ENCODE measurements around the gene PEX14. TPM values are rescaled to one million over a fixed set of nuclear protein-coding genes. Genes with fewer than 3 reads are reported as not detected.

PEX14 gene
- total RNA-seq, 2 donors from 2014 or later, result 19.7 to 21.5 TPM

DNA sequence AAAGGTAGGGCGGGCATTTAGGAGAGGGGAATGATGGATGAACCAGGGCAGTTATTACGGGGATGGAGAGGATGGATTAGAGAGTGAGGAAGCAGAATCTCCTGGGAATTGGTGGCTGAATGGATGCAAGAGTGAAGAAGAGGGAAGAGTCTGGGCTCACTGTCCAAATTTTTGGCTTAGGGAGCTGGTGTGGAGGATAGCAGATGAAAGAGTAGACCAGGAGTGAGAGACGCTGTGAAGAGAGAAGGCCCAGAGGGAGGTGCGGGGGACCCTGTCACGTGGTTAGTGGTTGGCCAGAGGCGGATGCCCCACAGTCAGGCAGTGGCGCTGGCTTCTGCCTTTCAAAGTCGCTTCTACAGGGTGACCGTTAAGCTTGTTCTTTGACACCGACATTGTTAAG is 78.4 kb downstream of the PEX14 start:
- intact Hi-C loops (cut with DNase I, micrococcal nuclease), result no loop called here
- DNase-seq (no peak), ATAC-seq (no peak)

DNA sequence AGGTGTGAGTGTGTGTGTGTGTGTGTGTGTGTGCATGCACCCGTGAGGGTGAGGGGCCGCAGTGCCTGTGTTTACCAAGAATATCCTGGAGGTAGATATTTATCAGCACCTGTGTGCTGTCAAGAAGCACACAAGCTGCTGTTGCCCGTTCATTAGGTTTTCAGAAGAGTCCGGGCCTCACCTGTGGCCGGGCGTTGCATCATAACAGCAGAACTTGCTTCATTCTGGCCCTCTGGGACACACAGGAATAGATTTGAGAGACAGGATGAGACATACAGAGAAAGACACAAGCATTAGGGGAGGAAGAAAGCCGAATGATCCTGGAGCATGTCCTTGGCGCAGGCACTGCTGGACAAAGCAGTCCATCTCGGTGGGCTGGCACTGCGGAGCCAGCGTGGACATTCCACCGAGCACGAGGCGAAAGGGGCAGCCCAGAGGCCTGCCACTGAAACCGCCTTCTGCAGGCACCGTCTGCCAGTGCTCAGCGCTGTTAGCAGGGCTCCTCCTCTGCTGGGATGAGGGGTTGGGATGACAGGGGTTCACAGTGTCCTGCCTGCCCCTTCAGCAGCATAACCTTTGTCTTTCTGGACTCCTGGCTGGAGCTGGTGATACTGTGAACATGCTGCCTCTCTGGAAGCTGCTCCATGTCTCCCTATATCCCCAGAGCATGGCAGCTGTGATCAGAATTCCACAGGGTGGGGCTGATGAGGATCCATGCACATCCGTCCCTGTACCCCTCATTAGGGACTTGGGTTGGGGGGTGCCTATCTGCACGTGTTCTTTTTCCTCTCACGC is 81.1 kb downstream of the PEX14 start:
- intact Hi-C loops (cut with DNase I, micrococcal nuclease), result no loop called here
- ATAC-seq, result no peak
- DNase-seq, result no peak

DNA sequence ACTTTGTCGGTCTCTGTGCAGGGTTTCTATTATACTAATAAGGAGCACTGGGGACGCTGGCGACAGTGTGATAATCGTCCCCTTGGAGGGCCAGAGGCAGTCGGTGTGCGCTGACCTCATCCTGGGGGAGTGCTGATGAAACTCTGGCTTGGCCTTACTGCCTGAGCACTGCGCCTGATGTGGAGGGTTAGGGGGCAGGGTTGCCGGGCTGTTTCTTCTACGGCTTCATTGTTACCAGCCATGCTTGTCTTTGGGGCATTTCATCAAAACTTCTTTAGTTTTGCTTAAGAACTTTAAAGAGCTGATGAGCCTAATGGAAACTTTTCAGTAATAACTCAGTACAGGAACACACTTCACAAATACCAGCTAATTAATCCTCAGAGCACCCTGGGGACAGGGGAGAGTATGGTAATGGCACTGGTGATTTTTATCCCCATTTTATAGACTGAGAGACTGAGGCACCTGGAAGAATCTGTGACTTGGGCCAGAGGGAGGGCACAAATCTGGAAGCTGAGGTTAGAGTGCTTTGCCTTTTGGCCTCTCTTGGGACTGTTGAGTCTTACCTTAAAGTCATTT is 81.8 kb downstream of the PEX14 start:
- no peak for DNase-seq
- intact Hi-C loops (cut with DNase I, micrococcal nuclease), result no loop called here
- no peak for ATAC-seq

DNA sequence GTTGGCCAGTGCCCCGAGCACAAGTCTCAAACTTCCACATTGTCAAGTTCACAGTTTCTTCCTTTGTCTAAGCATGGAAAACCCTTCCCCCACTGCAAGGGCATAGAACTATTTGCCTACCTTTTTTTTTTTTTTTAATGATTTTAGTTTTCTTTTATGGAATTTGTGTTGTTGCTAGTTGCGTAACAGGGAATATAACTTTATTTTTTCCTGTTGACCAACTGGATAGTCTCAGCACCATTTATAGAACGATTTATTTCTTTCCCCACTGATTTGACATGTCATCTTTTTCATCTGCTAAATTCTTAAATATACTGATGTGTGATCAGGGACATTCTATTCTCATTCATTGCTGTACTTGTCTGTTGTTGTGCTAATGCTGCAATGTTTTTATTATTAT is 83.0 kb downstream of the PEX14 start:
- intact Hi-C loops (cut with DNase I, micrococcal nuclease), result no loop called here
- no peak for ATAC-seq
- DNase-seq, result no peak

DNA sequence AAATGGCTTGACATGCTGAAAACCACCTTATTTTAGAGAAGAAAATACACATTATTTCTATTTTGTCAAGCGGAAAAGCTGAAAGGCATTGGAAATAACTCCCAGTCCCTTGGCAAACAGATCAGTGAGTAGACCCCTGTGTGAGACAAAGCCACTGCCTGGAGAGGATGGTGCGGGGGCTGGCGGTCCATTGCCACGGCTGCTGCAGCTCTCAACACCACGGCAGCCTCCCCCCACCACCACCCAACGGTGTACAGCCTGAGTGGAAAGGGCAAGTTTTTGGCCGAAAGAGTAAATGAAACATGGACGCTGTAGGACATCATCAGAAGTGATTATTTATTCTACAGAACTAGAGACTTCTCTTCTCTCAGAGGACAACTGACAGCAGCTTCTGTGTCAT is 84.6 kb downstream of the PEX14 start:
- DNase-seq, result no peak
- intact Hi-C loops (cut with DNase I, micrococcal nuclease), result no loop called here
- no peak for ATAC-seq

DNA sequence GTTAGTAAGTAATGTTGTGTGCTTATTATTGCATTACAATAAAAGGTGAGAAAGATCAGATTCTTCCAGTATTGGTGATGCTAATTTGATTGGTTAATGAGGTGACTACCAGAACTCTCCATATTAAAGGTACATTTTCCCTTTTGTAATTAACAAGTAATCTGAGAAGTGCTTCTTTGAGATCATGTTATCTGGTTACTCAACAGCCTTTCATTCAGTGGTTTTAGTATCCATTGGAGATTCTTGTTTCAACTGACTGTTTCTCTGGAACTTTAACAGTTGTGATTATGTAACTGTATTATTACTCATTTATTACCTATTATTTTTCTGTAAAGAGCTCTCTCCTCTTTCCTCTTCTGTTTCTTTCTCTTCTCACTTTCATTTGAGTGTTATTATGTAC is 86.7 kb downstream of the PEX14 start:
- ATAC-seq, result no peak
- DNase-seq, result no peak
- intact Hi-C loops (cut with DNase I, micrococcal nuclease), result no loop called here

DNA sequence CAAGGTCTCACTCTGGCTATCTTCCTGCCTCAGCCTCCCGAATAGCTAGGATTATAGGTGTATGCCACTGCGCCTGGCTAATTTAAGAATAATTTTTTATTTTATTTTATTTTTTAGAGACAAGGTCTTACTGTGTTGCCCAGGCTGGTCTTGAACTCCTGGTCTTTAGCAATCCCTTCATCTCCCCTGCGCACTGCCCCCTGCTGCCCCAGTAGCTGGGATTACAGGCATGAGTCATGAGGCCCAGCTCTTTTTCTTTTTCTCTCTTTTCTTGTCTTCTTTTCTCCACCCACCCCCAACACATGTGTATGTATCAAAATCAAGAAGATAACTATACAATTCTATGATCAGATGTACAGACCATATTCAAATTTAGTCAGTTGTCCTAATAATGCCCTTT is 87.2 kb downstream of the PEX14 start:
- intact Hi-C loops (cut with DNase I, micrococcal nuclease), result no loop called here
- DNase-seq, result no peak
- ATAC-seq, result no peak

DNA sequence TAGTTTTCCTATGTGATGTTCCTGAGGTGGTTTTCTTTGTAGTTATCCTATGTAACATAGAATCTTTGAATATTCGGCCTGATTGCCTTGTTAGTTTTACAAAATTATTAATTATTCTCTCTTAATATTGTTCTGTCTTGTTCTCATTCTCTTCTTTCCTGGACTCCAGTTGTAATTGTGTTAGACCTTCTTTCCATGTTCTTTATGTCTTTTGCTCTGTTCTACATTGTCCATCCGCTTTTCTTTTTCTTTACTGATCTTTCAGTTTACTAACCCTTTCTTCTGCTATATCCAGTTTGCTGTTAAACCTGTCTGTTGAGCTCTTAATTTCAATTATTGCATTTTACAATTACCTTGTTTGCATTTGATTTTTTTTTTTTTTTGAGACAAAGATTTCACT is 89.3 kb downstream of the PEX14 start:
- intact Hi-C loops (cut with DNase I, micrococcal nuclease), result no loop called here
- DNase-seq (no peak), ATAC-seq (no peak)

DNA sequence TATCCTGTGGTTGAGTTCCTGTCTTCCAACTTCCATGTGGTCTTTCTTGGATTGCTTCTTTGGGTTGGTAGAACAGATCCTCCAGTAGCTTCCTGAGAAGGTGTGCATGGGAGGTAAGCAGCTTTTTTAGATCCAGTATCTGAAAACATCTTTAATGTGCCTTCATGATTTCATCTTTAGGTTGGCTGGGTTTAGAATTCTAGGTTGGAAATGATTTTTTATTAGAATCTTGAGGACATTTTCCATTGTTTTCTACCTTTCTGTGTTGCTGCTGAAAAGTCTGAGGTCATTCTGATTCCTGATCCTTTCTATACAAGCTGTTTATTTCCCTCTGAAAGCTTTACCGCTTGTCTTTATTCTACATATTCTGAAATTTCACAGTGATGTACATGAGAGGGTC is 94.8 kb downstream of the PEX14 start:
- intact Hi-C loops (cut with DNase I, micrococcal nuclease), result no loop called here
- DNase-seq (no peak), ATAC-seq (no peak)

DNA sequence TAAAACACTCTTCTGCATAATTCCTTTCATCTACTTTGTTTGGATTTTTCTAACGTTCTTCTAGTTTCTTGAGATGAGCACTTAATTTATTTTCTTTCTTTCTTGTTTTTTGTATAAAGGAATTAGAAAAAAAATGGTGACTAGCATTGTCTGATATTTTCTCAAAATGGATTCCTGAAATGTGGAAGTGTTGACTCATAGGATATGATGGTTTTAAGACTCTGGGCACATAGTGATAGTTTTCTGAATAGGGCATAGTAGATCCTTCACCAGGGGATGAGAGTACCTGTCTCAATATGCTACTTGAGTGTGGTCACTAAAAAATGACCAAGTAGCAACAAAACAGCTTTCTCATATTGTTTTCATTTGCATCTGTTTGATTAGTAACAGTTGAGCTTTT is 100.9 kb downstream of the PEX14 start:
- DNase-seq (no peak), ATAC-seq (no peak)
- intact Hi-C loops (cut with DNase I, micrococcal nuclease), result no loop called here

DNA sequence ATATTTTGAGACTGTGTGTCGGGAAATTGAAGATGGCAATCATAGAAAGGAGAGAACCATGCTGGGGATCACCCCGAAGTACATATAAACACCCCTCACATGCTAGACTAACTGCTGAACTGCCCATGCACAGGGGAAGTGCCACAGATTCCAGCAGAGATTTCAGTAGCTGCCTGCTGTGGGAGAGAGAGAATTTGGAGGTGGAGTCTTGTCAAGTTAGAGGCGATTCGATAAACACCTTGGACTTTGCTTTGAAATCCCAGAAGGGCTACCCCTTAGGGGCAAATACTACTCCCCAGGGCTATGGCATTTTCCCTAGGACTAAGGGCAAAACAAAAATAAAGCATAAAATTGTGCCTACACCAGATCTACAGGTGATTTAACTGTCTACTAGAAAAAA is 103.3 kb downstream of the PEX14 start:
- DNase-seq (no peak), ATAC-seq (peak; percentile 53)
- intact Hi-C loops (cut with DNase I, micrococcal nuclease), result no loop called here

DNA sequence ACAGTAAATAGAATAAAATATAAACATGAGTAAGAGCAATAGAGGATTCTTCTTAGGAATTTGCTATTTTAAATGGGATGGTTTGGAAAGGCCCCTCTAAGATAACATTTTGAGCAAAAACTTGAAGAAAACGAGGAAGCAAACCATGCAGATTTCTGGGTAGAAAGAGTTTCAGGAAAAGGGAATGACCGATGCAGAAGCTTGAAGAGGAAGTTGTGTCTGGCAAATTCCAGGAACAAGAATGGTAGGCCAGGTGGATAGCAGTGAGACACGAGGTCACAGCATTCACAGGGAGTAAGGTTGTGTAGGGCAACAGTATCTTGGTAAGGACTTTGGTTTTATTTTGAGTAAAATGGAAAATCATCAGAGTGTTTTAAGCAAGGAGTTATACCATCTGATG is 108.9 kb downstream of the PEX14 start:
- ATAC-seq (peak; percentile 26), DNase-seq (no peak)
- intact Hi-C loops (cut with DNase I, micrococcal nuclease), result no loop called here

DNA sequence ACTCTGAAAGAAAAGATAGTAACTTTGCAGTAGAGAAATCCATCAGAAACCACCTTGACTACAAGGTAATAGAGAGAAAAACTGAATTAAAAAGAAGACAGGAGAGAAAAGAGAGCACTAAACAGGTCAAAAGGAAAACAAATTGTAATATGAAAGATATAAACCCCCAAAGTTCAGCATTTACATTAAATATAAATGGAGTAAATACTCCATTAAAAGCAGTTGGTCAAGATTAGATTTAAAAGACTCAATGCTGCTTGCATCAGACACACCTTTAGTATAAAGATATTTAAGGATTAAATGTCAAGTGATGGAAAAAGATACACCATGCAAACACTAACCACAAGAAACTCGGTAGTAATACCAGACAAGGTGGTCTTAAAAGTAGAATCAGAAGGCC is 110.5 kb downstream of the PEX14 start:
- no peak for DNase-seq
- no peak for ATAC-seq
- intact Hi-C loops (cut with DNase I, micrococcal nuclease), result no loop called here

DNA sequence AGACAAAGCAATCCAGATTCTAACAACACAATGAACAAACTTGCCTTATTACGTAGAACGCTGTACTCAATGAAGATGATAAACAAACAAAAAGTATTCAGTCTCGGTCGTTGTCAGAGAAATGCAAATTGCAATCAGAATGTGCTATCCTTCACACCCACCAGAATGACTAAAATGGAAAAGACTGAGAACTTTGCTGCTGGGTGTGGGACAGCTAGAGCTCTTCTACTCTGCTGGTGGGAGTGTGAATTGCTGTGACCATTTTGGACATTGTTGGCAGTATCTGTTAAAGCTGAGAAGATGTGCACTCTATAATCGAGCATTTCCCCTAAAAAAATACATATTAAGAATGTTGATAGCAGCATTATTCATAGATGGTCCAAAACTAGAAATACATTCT is 111.4 kb downstream of the PEX14 start:
- intact Hi-C loops (cut with DNase I, micrococcal nuclease), result no loop called here
- ATAC-seq, result no peak
- no peak for DNase-seq

DNA sequence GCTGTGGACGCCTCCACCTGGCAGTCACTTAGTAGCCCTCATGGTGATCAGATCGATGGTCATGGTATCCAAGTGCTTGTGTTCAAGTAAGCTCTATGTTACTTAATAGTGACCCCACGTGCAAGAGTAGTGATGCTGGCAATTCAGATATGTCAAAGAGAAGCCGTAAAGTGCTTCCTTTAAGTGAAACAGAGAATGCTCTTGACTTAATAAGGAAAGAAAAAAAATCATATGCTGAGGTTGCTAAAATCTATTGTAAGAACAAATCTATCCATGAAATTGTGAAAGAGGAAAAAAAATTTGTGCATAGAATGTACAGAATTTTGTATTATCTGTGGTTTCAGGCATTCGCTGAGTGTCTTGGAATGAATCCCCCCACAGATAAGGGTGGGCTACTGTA is 113.9 kb downstream of the PEX14 start:
- DNase-seq (no peak), ATAC-seq (no peak)
- intact Hi-C loops (cut with DNase I, micrococcal nuclease), result no loop called here

DNA sequence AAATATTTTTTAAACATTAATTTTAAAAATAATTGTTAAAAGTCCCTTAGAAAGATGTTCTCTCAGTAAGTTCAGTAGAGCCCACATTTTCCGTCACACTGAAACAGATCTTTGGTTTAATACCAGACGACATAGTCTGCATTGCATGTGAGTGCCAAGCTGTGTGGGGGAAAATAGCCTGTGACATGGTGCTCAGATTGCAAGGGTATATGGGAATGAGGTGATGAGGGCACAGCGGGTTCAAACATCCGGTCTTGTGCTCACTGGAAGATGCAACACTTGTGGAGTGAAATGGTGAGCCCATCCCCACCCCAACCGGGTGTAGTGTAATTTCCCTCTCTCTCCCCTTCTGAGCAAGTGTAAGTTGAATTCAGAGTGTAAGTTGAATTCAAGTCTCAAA is 114.3 kb downstream of the PEX14 start:
- DNase-seq (no peak), ATAC-seq (no peak)
- intact Hi-C loops (cut with DNase I, micrococcal nuclease), result no loop called here

DNA sequence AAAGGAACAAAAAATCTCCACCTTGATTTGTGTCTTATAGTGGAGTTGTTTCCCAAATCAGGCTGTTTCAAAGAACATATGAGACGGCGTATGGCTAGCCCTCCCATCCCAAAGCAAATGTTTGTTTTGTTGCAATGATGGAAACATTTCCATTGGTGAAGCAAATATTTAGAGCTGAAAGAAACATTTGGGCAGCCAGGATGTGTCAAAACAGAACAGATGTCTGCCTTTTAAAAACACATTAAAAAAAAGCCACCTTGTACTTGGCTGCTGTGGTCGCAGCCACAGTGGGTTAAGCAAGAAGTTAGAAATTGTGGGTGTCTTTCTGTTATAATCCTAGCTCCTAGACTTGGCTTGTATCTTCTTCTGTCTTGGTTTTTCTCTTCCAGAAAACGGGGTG is 116.3 kb downstream of the PEX14 start:
- intact Hi-C loops (cut with DNase I, micrococcal nuclease), result no loop called here
- DNase-seq (no peak), ATAC-seq (no peak)

DNA sequence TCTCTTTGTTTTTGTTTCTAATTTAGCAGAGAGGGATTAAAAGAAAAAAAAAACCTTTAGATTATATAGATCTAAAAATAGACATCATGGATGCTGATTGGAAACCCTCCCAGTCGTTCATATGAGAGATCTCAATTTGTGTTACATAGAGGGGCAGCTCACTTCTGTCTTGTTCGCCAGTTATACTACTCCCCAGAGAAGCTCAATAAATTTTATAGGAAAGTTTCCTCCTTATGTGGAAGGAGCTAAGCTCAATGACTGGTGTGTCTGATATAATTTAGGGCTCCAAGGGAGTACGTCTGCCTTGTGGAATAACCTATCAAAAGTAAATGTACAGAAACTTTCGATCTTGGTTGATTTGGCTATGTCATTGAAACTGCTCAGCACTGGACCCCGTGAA is 117.6 kb downstream of the PEX14 start:
- intact Hi-C loops (cut with DNase I, micrococcal nuclease), result no loop called here
- no peak for DNase-seq
- ATAC-seq, result no peak

DNA sequence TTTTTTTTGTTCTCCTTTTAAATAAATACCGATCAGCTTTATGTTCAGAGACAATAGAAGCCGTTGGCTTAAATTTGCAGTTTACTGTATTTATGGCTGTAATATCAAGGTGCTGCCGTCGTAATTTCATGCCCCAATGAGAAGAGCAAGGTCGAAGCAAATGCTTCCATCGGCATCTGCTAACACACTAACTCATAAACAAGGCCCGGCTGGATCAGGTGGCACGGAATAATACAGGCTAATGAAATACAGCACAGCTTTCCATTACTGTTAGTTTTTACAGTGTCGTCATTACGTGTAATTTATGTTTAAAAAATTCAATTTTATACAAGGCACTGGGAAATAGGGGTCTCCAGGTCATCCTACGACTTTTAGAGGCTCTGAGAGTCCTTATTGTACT is 119.0 kb downstream of the PEX14 start:
- DNase-seq, result no peak
- intact Hi-C loops (cut with DNase I, micrococcal nuclease), result no loop called here
- no peak for ATAC-seq

DNA sequence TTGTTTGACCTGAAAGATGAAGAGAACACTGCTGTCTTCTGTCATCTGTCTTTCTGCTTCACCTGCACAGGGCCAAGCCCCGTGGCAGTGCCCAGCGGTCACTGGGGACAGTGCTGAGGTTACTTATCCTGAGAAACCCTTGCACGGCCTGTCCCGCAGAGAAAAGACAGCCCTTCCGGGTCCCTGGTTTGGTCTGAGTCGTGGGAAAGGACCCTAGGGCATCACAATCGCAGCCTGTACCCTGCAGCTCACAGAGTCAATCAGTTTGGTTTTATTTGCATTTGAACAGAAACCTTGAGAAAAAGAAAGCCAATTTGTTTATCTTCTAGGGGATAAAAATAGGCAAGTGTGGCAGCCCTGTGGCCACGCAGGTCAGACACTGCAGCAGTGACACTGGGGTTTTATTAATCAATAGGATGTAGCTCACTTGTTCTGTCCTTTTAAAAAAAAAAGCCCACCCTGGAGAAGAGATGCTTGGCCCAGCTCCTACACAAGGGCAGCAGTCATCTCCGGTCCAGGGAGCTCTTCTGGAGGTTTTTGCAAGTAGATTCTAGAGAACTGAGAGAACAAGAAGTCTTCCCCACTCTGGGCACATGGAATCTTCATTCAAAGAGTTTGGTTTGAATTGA is 120.0 kb downstream of the PEX14 start:
- no peak for ATAC-seq
- DNase-seq, result no peak
- intact Hi-C loops (cut with DNase I, micrococcal nuclease), result no loop called here

DNA sequence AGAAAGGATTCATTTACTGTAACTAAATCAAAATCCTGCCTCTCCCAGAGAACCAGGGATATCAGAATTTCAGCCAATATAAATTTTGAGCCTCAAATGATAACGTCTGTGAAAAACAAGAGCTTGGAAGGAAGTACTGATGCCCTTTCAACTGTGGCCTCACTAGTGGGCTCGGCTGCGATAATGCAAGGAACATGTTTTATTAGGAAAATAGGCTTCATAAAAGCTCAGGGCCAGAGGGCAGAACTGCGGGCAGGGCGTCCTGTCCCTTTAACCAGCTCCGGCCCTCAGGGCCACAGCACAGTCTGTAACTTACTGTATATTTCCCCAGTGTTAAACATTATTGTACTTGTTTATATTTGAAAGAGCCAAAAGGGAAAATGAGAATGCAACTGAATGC is 122.0 kb downstream of the PEX14 start:
- ATAC-seq (no peak), DNase-seq (no peak)
- intact Hi-C loops (cut with DNase I, micrococcal nuclease), result no loop called here

All from left colon (tissue), 2 donors.